H9 (cell line): ENCODE measurements around the gene MMS19. TPM values are rescaled to one million over a fixed set of nuclear protein-coding genes. Genes with fewer than 3 reads are reported as not detected.

Source experiments
- DNase-seq: peaks from one replicate; pipeline ENCODE4 v3.0.0-alpha.2; 2017
- H2AFZ ChIP-seq: one replicate; pipeline ENCODE4 v1.6.1; 2013; ENCODE audit warnings: mild to moderate bottlenecking, low read length, control low read depth, moderate library complexity
- H2AK5ac ChIP-seq: 2 replicates; pipeline ENCODE4 v1.6.1; 2013; ENCODE audit warnings: low read length, control low read depth, mixed read lengths; ENCODE audit not compliant: insufficient read length
- H2BK120ac ChIP-seq: one replicate; pipeline ENCODE4 v1.6.1; 2013; ENCODE audit warnings: low read depth, mild to moderate bottlenecking, low read length, control low read depth, inconsistent platforms; ENCODE audit not compliant: poor library complexity, severe bottlenecking
- H2BK12ac ChIP-seq: 2 replicates; pipeline ENCODE4 v1.6.1; 2013; ENCODE audit warnings: low read length, control low read depth, mixed read lengths, low read depth; ENCODE audit not compliant: insufficient read length
- H2BK15ac ChIP-seq: 2 replicates; pipeline ENCODE4 v1.6.1; 2013; ENCODE audit warnings: low read depth, low read length, control low read depth
- H2BK20ac ChIP-seq: one replicate; pipeline ENCODE4 v1.6.1; 2013; ENCODE audit warnings: low read depth, mild to moderate bottlenecking, low read length, control low read depth, inconsistent platforms; ENCODE audit not compliant: poor library complexity, severe bottlenecking
- H2BK5ac ChIP-seq: 2 replicates; pipeline ENCODE4 v1.6.1; 2013; ENCODE audit warnings: low read length, control low read depth, mixed read lengths; ENCODE audit not compliant: insufficient read length
- H3K14ac ChIP-seq: 2 replicates; pipeline ENCODE4 v1.6.1; 2013; ENCODE audit warnings: low read length, control low read depth; ENCODE audit not compliant: insufficient read depth
- H3K18ac ChIP-seq: 2 replicates; pipeline ENCODE4 v1.6.1; 2013; ENCODE audit warnings: low read depth, mild to moderate bottlenecking, mixed read lengths, low read length, control low read depth; ENCODE audit not compliant: insufficient read length
- H3K23ac ChIP-seq: 2 replicates; pipeline ENCODE4 v1.6.1; 2013; ENCODE audit warnings: low read length, control low read depth, mixed read lengths, low read depth; ENCODE audit not compliant: insufficient read length
- H3K23me2 ChIP-seq: 2 replicates; pipeline ENCODE4 v1.6.1; 2013; ENCODE audit warnings: low read depth, mild to moderate bottlenecking, mixed read lengths, low read length, control low read depth; ENCODE audit not compliant: insufficient read length, poor library complexity, severe bottlenecking
- H3K27ac ChIP-seq: 2 replicates; pipeline ENCODE4 v1.5.1; 2013; ENCODE audit warnings: low read length, control low read depth, mixed read lengths, low read depth; ENCODE audit not compliant: insufficient read length
- H3K27me3 ChIP-seq: 2 replicates; pipeline ENCODE4 v1.6.1; 2013; ENCODE audit warnings: low read length, control low read depth, inconsistent platforms; ENCODE audit not compliant: insufficient read depth
- H3K4ac ChIP-seq: 2 replicates; pipeline ENCODE4 v1.6.1; 2013; ENCODE audit warnings: low read depth, mild to moderate bottlenecking, control low read depth, inconsistent platforms, low read length, moderate library complexity
- H3K4me1 ChIP-seq: 2 replicates; pipeline ENCODE4 v1.6.1; 2013; ENCODE audit warnings: low read length, control low read depth, inconsistent platforms; ENCODE audit not compliant: insufficient read depth
- H3K4me2 ChIP-seq: 2 replicates; pipeline ENCODE4 v1.6.1; 2013; ENCODE audit warnings: low read length, control low read depth, mixed read lengths; ENCODE audit not compliant: insufficient read length, insufficient read depth
- H3K56ac ChIP-seq: 2 replicates; pipeline ENCODE4 v1.6.1; 2013; ENCODE audit warnings: low read depth, mild to moderate bottlenecking, mixed read lengths, low read length, control low read depth; ENCODE audit not compliant: insufficient read length
- H3K79me1 ChIP-seq: 2 replicates; pipeline ENCODE4 v1.6.1; 2013; ENCODE audit warnings: low read depth, mild to moderate bottlenecking, moderate library complexity, low read length, control low read depth, inconsistent platforms; ENCODE audit not compliant: insufficient read depth, poor library complexity, severe bottlenecking
- H3K79me2 ChIP-seq: 2 replicates; pipeline ENCODE4 v1.6.1; 2013; ENCODE audit warnings: low read length, control low read depth, inconsistent platforms; ENCODE audit not compliant: insufficient read depth
- H3K9ac ChIP-seq: 2 replicates; pipeline ENCODE4 v1.6.1; 2013; ENCODE audit warnings: low read length, control low read depth, mixed read lengths; ENCODE audit not compliant: insufficient read length; ENCODE audit errors: extremely low read depth
- H3K9me3 ChIP-seq: one replicate; pipeline ENCODE4 v1.6.1; 2013; ENCODE audit warnings: low read depth, low read length, inconsistent platforms; ENCODE audit not compliant: control insufficient read depth
- H3T11ph ChIP-seq: one replicate; pipeline ENCODE4 v1.6.1; 2013; ENCODE audit warnings: mild to moderate bottlenecking, low read length, control low read depth, inconsistent platforms
- H4K20me1 ChIP-seq: one replicate; pipeline ENCODE4 v1.6.1; 2013; ENCODE audit not compliant: control insufficient read depth, insufficient read length, insufficient read depth
- H4K5ac ChIP-seq: 2 replicates; pipeline ENCODE4 v1.6.1; 2013; ENCODE audit warnings: low read depth, mild to moderate bottlenecking, mixed read lengths, low read length, control low read depth; ENCODE audit not compliant: insufficient read length
- H4K8ac ChIP-seq: replicated peaks from 2 replicates; pipeline ENCODE4 v1.6.1; 2013; ENCODE audit warnings: low read length, control low read depth, mixed read lengths, low read depth; ENCODE audit not compliant: insufficient read length
- H4K91ac ChIP-seq: 2 replicates; pipeline ENCODE4 v1.6.1; 2013; ENCODE audit warnings: low read depth, mild to moderate bottlenecking, moderate library complexity, mixed read lengths, low read length, control low read depth; ENCODE audit not compliant: insufficient read length
- H3K27ac Mint-ChIP-seq, 3 experiments: 2 replicates in 2 of 3; 3 replicates in 1 of 3; pipeline ENCODE4 v1.8.0; 2020 to 2021; ENCODE audit warnings: mixed read lengths in 3 of 3, mild to moderate bottlenecking in 1 of 3, moderate library complexity in 1 of 3
- H3K27me3 Mint-ChIP-seq: 2 replicates; pipeline ENCODE4 v1.8.0; 2021; ENCODE audit warnings: low read depth, mild to moderate bottlenecking, moderate library complexity, mixed read lengths
- H3K36me3 Mint-ChIP-seq, 3 experiments: 2 replicates in 2 of 3; 3 replicates in 1 of 3; pipeline ENCODE4 v1.8.0; 2020 to 2021; ENCODE audit warnings: low read depth in 3 of 3, mixed read lengths in 3 of 3; ENCODE audit not compliant: insufficient read depth in 1 of 3
- H3K4me1 Mint-ChIP-seq, 2 experiments: 2 replicates each; pipeline ENCODE4 v1.8.0; 2020; ENCODE audit warnings: mixed read lengths in 2 of 2
- H3K4me3 Mint-ChIP-seq, 2 experiments: 2 replicates in 1 of 2; 3 replicates in 1 of 2; pipeline ENCODE4 v1.8.0; 2020 to 2021; ENCODE audit warnings: mild to moderate bottlenecking in 2 of 2, mixed read lengths in 2 of 2, moderate library complexity in 1 of 2
- H3K9me3 Mint-ChIP-seq, 2 experiments: 2 replicates in 1 of 2; 3 replicates in 1 of 2; pipeline ENCODE4 v1.8.0; 2020; ENCODE audit warnings: mild to moderate bottlenecking in 2 of 2, mixed read lengths in 2 of 2, moderate library complexity in 1 of 2
- WGBS: extraction: QIAGEN DNeasy Blood & Tissue Kit; methylation state at CpG from one replicate; pipeline ENCODE4 v1.1.7; 2013; ENCODE audit warnings: missing lambda C conversion rate, low lambda C conversion rate, mixed read lengths; ENCODE audit not compliant: insufficient read length; ENCODE audit errors: extremely low coverage; 5-methylcytosine and 5-hydroxymethylcytosine counted together
- total RNA-seq: library from RNA; stranded (reverse); gene quantifications from 2 replicates; pipeline ENCODE4 v1.2.1, GENCODE V29; 2021
- TF ChIP-seq, protein P1 (sequence below): fragments of 200-600 bp; sonication (generic); conservative IDR thresholded peaks from 3 replicates; pipeline ENCODE4 v1.8.0; 2021; ENCODE audit warnings: antibody characterized with exemption, mild to moderate bottlenecking

Gene MMS19
- total RNA-seq, 1 experiment from 2014 or later: 102 TPM

DNA sequence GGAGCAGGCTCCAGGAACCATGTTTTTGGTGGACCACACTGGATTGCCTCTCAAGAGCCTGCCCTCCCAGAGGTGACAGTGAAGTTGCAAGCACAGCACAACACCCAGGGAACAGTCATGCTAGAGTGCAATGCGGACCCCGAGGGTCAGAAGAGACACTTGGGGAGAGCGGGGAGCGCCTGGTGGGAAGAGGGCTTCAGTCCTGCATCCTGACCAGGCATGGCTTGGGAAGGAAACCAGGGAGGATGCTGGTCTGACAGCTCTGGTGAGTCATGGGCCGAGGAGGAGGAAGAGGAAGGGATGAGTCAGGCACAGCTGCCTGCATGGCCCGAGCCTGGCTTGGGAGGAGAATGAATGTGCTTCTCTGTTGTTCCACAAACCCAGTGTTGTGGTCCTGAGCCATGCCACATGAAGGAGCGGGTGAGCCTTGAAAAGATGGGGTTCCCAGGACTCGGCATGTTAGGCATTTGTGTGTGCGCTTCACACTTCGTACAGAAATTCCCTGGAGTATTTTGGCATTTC, 44.9 kb upstream of the MMS19 start:
- no peaks in the 10 kb centered on the region for H3K23me2 ChIP-seq
- H3K9me3 ChIP-seq: no peaks in the 10 kb centered on the region
- no peaks in the 10 kb centered on the region; the same call in 1 of the 2 replicates for H3K79me2 ChIP-seq
- no peak overlapping the region for H2BK5ac ChIP-seq
- no peaks in the 10 kb centered on the region for H3K9me3 Mint-ChIP-seq
- no peaks in the 10 kb centered on the region for H3K27me3 Mint-ChIP-seq
- H4K5ac ChIP-seq: no peak overlapping the region
- no peak overlapping the region for H3K56ac ChIP-seq
- TF ChIP-seq, protein P1, sequence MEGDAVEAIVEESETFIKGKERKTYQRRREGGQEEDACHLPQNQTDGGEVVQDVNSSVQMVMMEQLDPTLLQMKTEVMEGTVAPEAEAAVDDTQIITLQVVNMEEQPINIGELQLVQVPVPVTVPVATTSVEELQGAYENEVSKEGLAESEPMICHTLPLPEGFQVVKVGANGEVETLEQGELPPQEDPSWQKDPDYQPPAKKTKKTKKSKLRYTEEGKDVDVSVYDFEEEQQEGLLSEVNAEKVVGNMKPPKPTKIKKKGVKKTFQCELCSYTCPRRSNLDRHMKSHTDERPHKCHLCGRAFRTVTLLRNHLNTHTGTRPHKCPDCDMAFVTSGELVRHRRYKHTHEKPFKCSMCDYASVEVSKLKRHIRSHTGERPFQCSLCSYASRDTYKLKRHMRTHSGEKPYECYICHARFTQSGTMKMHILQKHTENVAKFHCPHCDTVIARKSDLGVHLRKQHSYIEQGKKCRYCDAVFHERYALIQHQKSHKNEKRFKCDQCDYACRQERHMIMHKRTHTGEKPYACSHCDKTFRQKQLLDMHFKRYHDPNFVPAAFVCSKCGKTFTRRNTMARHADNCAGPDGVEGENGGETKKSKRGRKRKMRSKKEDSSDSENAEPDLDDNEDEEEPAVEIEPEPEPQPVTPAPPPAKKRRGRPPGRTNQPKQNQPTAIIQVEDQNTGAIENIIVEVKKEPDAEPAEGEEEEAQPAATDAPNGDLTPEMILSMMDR: no peak
- no peak overlapping the region for H3T11ph ChIP-seq
- peak overlapping the region; percentile 29 to 98 (median 92); a peak in 5 of 7 replicates for H3K27ac Mint-ChIP-seq
- WGBS: no CpG with 5 or more reads among the region's 10 CpGs
- H3K18ac ChIP-seq: no peak overlapping the region
- H3K14ac ChIP-seq: no peak overlapping the region
- H2AFZ ChIP-seq: no peak overlapping the region
- H3K4me1 Mint-ChIP-seq: peaks cover 35 to 48% of the 10 kb centered on the region in 2 experiments
- H2BK120ac ChIP-seq: no peak overlapping the region
- H2BK12ac ChIP-seq: no peak overlapping the region
- no peak overlapping the region for H3K9ac ChIP-seq
- no peaks in the 10 kb centered on the region for H4K20me1 ChIP-seq
- no peak overlapping the region for H3K23ac ChIP-seq
- no peak overlapping the region for H3K4me2 ChIP-seq
- H3K79me1 ChIP-seq: no peaks in the 10 kb centered on the region
- DNase-seq: no peak
- no peak overlapping the region for H3K4ac ChIP-seq
- H3K4me1 ChIP-seq: no peaks in the 10 kb centered on the region; the same call in 1 of the 2 replicates
- no peak overlapping the region for H2AK5ac ChIP-seq
- no peak overlapping the region for H2BK15ac ChIP-seq
- H4K91ac ChIP-seq: no peak overlapping the region
- H3K4me3 Mint-ChIP-seq: peak overlapping the region in 1 of 2 experiments; percentile 55; a peak in 1 of 5 replicates
- H2BK20ac ChIP-seq: no peak overlapping the region
- H3K36me3 Mint-ChIP-seq: no peaks in the 10 kb centered on the region; a peak in 1 of 7 replicates
- no peaks in the 10 kb centered on the region for H3K27me3 ChIP-seq
- no peak overlapping the region for H4K8ac ChIP-seq
- H3K27ac ChIP-seq: no peak overlapping the region
